Measurements from ENCODE around the gene KRT16.
"Not testable (repeated sequence)": the region's sequence is repeated elsewhere in the genome, so short reads cannot be mapped to it uniquely, and the experiment has no call there.

Gene KRT16

DNA sequence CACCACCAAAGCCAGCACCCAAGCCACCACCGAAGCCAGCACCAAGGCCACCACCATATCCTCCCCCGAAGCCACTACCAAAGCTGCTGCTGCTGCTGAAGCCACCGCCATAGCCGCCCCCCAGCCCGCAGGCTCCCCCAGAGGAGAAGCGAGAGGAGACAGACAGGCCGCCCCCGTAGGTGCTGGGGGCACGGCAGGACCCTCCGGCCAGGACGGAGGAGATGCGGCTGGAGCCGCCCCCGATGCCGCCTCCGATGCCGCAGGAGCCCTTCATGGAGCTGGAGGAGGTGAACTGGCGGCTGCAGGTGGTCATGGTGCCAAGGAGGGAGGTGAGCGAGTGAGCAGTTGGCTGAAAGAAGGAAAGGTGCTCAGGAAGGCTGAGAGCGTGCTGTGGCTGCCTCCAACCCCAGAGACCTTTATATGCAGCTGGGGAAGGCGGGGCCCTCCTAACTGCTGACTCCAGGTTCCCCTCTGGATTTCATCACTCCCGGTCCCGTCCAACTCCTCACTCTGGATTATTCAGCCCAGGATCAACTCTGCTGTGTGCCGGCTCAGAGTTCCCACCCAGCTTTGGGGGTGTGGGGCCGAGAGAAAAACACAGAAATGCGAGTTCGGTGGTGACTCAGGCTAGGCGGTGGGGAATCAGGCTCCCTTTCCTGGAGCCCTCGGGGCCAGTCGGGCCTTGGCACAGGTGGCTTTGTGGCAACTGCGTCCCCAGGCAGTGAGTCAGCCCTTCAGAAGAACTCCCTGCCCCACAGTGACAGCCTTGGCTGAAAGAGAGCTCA lies at the start of gene KRT16:
KRT16 (minus strand) TSS at position 392 of the 785 bp plus-strand sequence; CDS start at position 313, 79 bp downstream.
- DNase-seq (ENCODE audit: low spot score) = not testable (repeated sequence)

GRCh38 chr17:41660221-41660711 lies 47.7 kb upstream of the KRT16 start:
- DNase-seq (ENCODE audit: low spot score) = no peak

DNA sequence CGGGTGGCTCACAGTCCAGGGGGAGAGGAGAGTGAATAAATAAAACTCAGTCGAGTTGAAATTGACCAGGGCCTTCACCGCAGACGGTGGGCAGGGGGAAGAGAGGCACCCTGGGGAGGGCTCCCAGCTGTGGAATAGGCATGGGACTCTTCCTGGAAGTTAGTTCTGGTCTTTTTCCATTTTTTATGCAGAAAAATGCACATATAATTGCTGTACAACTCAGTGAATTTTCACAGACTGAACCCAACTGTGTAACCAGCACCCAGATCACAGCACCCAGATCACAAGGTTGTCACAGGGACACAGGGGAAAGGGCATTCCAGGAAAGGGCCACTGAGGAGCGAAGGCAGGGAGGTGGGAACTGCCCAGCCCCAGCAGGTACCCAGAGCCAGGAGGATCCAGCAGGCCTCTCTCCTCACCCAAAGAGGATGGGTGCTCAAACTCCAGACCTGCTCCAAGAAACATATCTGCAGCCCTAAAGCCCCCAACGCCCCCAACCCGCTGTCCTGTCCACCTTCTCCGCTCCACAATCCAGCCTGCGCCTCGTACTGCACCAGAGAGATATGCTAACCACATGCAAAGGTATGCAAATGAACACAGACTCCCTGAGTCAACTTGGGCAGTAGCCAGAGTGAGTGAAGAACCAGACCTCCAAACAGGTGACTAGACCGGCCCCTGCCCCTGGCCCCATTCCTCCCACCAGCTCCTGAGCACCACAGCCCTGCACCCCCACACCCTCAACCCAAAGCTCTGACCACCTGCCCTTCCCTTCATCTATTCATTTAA lies 47.1 kb upstream of the KRT16 start:
- DNase-seq (ENCODE audit: low spot score) = no peak

GRCh38 chr17:41658846-41659245 lies 46.3 kb upstream of the KRT16 start:
- no peak for DNase-seq (ENCODE audit: low spot score)

DNA sequence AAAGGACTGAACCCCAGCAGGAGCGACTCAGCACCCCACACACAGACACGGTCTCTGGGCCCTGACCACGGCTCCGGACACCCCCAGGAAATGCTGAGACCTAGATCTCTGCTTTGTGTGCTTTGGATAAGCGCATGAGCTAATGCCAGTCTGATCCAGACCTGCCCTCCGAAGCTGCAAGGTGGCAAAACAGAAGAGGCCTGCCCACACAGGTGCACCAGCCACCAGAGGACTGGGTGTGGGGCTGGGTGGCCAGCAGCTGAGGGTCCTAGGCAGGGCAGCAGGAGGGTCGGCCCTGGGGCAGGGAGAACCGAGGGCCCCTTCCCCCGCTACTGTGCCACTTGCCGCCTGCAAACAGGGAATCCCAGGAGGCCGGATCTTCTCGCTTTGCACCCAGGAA lies 45.4 kb upstream of the KRT16 start:
- DNase-seq (ENCODE audit: low spot score) = no peak

- no peak for DNase-seq (ENCODE audit: low spot score)
Measured at GRCh38 chr17:41657176-41657754, 44.7 kb upstream of the KRT16 start.

GRCh38 chr17:41656249-41657023 lies 43.9 kb upstream of the KRT16 start:
- DNase-seq (ENCODE audit: low spot score) = no peak

DNA sequence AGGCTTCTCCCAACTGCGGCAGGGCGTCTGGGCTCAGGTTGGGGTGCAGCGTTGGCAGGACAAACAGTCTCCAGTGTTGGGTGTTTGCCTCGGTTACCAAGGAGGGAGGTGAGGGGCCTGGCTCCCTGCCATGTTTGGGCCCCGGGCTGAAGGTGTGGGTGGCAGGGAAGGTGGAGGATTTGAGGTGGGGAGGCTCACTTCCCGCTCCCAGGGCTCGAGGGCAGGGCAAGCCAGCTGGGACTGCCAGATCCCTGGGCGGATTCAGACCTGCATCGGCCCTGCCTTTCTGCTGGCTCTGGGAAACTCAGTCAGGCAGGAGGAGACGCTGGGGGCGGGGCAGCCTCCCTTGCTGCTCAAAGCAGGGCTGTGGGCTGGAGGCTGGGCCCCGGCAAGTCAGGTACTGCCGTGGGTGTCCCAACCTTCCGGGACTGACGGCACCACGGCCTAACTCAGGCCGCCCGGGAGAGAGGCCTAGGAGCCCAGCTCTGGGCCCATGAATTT lies 43.1 kb upstream of the KRT16 start:
- DNase-seq (ENCODE audit: low spot score) = no peak

DNA sequence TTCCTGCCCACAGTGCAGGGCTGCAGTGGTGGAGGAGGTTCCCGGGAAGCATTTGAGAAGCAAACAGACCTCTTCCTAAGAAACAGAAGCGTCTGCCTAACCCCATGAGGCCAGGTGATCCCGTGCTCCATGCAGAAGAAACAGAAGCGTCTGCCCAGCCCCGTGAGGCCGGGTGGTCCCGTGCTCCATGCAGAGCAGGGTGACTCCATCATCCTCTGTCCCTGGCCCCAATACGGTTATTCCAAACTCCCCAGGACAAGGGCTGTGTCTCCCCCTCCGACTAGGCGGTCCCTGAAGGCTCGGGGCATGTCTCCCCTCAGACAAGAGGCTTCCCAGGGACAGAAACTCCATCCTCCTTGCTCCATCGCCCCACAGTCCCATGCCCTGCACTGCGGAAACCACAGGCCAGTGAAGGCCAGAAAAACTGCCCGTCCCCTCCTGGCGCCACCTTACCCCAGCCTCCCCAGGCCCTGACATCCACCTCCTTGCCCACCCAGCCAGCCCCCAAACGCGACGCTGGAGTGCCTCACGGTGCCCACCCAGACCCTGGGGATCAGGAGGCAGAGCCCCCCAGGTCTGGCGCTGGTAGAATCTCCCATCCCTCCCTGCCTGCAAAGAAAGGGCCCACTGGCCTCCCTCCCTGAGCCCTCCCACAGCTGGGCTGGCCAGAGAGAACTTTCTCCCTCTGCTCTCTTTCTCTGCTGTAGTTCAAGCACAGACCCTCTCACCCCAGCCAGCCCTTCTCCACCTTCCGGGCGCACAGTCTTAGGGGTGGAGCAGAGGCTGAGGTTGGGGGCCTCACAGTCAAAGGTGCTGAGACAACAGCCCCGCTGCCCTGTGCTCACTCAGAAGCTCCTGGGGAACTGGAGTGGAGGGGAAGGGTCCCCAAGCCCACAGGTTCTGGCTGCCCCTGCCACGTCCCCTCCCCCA lies 42.4 kb upstream of the KRT16 start:
- DNase-seq (ENCODE audit: low spot score) = no peak

DNA sequence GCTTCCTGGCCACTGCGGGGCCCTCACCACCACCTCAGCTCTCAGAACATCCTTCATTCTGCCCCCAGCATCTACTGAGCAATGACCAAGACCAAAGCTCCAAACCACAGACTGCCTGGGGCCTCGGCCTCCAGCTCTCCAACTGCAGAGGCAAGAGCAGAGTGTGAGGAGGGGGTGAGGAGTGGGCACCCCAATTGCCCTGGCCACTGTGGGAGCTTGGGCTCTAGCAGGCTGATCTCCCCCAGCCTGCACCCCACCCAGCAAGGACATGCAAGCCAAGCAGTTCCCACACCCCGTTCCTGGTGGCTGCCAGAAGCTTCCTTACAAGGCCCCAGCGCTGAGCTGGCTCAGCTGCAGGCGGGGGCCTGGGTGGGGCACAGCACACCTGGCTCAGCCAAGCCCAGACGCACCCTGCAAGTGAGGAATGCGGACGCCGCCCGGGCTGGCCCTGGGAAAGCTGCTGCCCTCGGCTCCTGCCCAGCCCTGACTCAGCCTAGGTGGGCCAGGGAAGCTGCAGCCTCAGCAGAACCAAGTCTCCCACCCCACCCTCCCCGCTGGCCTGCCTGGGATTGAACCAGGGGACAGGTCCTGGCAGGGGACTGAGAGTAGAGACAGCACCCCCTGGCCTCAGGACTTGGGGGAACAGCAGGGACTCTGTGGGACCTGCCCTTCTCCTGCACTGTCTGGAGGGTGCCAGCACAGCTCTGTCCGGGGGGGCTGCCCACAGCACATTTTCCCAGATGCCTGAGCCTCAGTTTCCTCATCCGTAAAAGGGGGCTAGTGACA lies 41.5 kb upstream of the KRT16 start:
- no peak for DNase-seq (ENCODE audit: low spot score)

- no peak for DNase-seq (ENCODE audit: low spot score)
Measured at GRCh38 chr17:41653421-41653820, 40.9 kb upstream of the KRT16 start.

DNA sequence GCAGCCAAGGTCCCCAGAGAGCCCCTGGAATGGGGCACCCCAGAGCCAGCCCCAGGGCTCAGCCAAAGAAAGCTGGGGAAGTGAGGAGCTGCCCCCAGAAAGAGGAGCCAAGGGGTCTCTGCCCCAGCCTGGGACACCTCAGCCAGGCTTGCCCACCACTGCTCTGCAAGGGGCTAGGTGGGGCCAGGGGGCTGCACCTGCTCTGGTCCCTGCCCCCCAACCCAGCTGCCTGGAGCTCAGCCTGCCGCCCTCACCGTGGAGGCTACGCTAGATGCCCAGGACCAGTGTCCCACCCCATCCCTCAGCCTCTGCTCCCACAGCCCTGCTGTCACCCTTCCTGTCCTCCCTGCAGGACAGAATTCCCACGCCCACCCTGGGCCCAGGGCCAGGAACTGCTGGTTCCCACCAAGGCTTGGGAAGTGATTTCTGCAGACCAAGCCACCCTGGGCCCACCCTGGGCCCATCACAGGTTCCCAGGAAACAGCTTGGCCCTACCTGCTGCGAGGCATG lies 39.9 kb upstream of the KRT16 start:
- no peak for DNase-seq (ENCODE audit: low spot score)

GRCh38 chr17:41651625-41652460 lies 39.3 kb upstream of the KRT16 start:
- DNase-seq (ENCODE audit: low spot score) = no peak

GRCh38 chr17:41650794-41651624 lies 38.4 kb upstream of the KRT16 start:
- DNase-seq (ENCODE audit: low spot score) = no peak

GRCh38 chr17:41649923-41650519 lies 37.5 kb upstream of the KRT16 start:
- no peak for DNase-seq (ENCODE audit: low spot score)

- peak; percentile 92 for DNase-seq (ENCODE audit: low spot score)
Measured at GRCh38 chr17:41648411-41649195, 36.0 kb upstream of the KRT16 start.
